Colon (tissue), 2 donors: Measurements from ENCODE around the gene MSH5.

ENCODE experiments used
- FAIRE-seq: peaks from 2 replicates; lab custom pipeline; 2012; peaks lifted over from hg19 to GRCh38; lab: Jason Lieb, UNC
- donor health status: control.
- donor health status: control.

MSH5 gene

GRCh38 chr6:31761343-31761742 lies 21.5 kb downstream of the MSH5 start:
- no peak for FAIRE-seq

- no peak for FAIRE-seq
Observed at GRCh38 chr6:31762356-31762755, 22.6 kb downstream of the MSH5 start, which contains the start of gene SAPCD1. Gene SAPCD1, plus strand, starts transcription at chr6:31762656. Its CDS starts 399 bp downstream, at chr6:31763055.

- FAIRE-seq, result no peak
Observed at GRCh38 chr6:31762878-31763618, 23.2 kb downstream of the MSH5 start.

GRCh38 chr6:31763619-31763940 lies 23.8 kb downstream of the MSH5 start:
- FAIRE-seq, result no peak

- FAIRE-seq, result no peak
Observed at GRCh38 chr6:31764198-31764597, 24.4 kb downstream of the MSH5 start.

GRCh38 chr6:31765559-31765909 lies 25.7 kb downstream of the MSH5 start:
- no peak for FAIRE-seq

GRCh38 chr6:31765910-31766794 lies 26.3 kb downstream of the MSH5 start:
- no peak for FAIRE-seq

- FAIRE-seq, result no peak
Observed at GRCh38 chr6:31767096-31767645, 27.4 kb downstream of the MSH5 start.

- FAIRE-seq, result no peak
Observed at GRCh38 chr6:31768363-31769257, 28.8 kb downstream of the MSH5 start.

- FAIRE-seq, result no peak
Observed at GRCh38 chr6:31769684-31770371, 30.0 kb downstream of the MSH5 start.

- no peak for FAIRE-seq
Observed at GRCh38 chr6:31770860-31771259, 31.1 kb downstream of the MSH5 start.

- no peak for FAIRE-seq
Observed at GRCh38 chr6:31771992-31772358, 32.2 kb downstream of the MSH5 start.

- FAIRE-seq, result no peak
Observed at GRCh38 chr6:31775184-31775583, 35.4 kb downstream of the MSH5 start.

GRCh38 chr6:31775633-31776484 lies 36.1 kb downstream of the MSH5 start:
- no peak for FAIRE-seq

GRCh38 chr6:31776485-31776988 lies 36.7 kb downstream of the MSH5 start:
- no peak for FAIRE-seq

- FAIRE-seq, result no peak
Observed at GRCh38 chr6:31776989-31777666, 37.3 kb downstream of the MSH5 start, which contains the start of gene VWA7. Gene VWA7, minus strand, starts transcription at chr6:31777328. Its CDS starts 549 bp downstream, at chr6:31776779.

- no peak for FAIRE-seq
Observed at GRCh38 chr6:31777667-31778050, 37.9 kb downstream of the MSH5 start.

- FAIRE-seq, result no peak
Observed at GRCh38 chr6:31778193-31778592, 38.4 kb downstream of the MSH5 start.

GRCh38 chr6:31778999-31779885 lies 39.4 kb downstream of the MSH5 start:
- no peak for FAIRE-seq
